DMS79 treated with DMSO at 0.1 percent for 48 hours (cell line): ENCODE measurements around the gene KLHDC7A.
A peak's percentile ranks its signal among the peaks of the same experiment; 100 is the strongest.
"Not testable (repeated sequence)": the region's sequence is repeated elsewhere in the genome, so short reads cannot be mapped to it uniquely, and the experiment has no call there.

Source experiments
- DNase-seq: peaks from one replicate; lab custom pipeline; 2025; lab: John Stamatoyannopoulos, UW

The KLHDC7A gene

DNA sequence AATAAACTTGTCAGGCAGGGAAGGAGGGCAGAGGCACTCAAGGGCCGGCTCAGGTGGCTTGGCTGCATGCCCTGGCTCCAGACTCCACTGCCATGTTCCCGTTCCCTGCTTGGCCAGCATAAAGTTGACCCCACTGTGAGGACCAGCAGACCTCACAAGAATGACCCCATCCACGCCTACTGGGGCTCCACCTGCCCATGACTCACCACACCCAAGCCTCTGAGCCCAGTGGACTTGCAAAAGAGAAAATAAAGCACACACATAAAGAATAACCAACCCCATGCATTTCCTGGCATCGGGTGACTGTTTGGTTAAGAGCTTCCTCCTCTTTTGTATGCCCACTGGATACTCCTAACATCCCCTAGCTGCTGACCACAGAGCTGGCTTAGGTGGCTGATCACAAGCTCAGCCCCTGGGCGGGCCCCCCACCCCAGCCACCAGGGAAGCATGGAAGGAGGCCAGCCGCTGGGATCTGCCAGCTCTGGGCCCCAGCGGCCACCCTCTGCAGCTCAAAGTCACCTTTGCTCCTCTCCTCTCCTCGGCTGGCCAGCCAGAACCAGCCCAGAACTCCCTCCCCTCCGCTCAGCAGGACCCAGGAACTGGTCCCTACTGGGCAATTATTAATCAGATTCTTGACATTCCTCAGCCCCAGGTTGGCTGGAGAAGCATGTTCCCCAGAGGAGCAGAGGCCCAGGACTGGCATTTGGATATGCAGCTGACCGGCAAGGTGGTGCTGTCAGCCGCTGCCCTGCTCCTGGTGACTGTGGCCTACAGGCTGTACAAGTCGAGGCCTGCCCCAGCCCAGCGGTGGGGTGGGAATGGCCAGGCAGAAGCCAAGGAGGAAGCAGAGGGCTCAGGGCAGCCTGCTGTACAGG is at the start of gene KLHDC7A:
Gene KLHDC7A (plus strand): TSS at position 616 of the 875 bp plus-strand sequence. CDS start 52 bp downstream, at position 668.
- peak; percentile 96 for DNase-seq

DNA sequence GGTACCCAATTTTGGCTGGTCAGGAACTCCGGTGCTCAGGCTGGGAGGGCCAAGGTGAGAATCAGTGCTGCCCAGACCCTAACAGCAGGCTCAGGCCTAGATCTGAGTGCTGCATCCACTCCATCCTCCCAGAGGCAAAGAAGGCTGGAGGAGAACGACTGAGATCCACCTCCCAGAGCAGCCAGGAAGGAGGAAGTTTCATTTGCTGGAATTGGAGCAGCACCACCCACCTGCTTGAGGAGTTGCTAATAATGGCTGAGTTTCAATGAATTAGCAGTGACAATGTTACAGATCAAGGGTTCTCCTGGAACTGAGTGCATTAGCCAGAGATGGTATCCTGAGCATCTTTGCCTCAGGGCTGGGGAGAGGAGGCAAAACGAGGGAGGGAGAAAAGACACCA is 46.7 kb upstream of the KLHDC7A start:
- no peak for DNase-seq

DNA sequence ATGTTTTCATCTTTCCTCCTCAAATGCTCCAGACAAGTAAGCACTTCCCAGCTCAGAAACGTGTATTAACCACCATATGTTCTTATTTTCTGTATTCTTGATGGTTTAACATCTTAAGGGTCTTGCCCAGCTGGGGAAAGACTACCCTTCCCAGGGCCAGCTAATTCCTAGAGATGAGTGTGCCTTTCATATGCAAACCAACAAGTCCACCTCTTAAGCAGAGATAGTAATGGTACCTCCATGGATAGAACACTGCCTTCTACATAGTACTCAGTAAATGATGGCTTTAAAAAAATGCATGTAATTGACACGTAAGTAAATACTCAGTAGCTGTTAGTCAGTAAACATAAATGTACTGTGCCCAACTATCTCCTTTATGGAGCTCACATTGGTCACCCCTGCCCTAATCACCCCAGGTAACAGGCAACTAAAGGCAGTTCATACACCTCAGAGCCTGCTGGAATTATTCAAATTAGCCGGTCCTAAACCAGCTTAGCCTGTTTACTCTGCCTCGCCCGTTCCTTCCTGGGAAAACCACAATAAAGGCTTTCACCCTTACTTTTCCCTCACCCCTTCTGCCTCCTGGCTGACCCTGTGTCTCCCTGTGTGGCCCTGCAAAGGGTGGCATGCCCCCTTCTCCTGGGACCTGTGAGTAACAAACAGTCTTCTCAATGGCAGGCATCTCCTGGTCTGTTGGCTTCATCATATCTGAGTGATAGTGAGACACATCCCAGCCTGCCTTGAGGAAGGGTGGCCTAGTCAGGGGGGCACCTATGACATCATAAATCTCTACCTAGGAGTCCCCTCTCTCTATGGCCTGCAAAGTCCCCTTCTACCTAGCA is 40.1 kb upstream of the KLHDC7A start:
- DNase-seq, result no peak

GRCh38 chr1:18443587-18444520 is 36.9 kb upstream of the KLHDC7A start:
- DNase-seq, result no peak

GRCh38 chr1:18444563-18444962 is 36.2 kb upstream of the KLHDC7A start:
- no peak for DNase-seq

- DNase-seq, result no peak
Observed at GRCh38 chr1:18446751-18447150, 34.0 kb upstream of the KLHDC7A start.

GRCh38 chr1:18447509-18448220 is 33.1 kb upstream of the KLHDC7A start:
- DNase-seq, result no peak

DNA sequence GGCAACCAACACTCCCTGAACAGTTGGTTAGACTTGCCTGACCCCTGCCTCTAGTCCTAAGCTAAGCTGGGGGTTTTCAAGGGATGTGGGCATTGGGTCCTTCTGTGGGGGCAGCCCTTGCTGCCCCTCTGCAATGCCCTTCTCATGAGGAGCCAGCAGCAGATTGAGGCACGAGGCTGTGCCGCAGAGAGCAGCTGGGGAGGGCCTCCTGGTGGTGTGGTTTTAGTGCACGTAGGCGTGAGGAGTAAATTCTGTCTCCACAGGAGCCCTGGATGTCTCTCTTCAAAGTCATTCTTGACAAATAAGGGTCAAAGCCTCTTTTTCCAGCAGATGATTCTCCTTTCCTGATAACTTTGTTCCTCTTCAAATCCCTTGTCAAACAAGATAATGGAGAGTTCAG is 31.8 kb upstream of the KLHDC7A start:
- no peak for DNase-seq

- no peak for DNase-seq
Observed at GRCh38 chr1:18452550-18452949, 28.2 kb upstream of the KLHDC7A start.

GRCh38 chr1:18458133-18459092 is 22.3 kb upstream of the KLHDC7A start:
- no peak for DNase-seq

DNA sequence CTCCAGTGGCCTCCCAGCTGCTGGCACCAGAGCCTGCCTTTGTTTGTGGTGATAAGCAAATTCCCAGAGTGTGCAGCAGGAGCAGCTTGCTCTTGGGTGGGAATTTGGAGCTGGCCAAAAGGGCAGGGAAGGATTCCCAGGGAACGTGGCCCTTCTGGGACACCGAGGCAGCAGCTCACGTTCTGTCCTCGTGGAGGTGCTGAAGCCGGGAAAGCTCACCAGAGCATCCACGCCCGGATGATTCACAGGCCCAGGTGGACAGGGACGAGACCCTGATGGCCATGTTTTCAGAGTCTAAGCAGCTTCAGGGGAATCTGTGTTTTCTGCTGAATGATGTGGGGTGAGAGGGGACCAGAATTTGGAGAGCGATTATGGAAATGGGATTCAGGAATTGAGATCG is 19.1 kb upstream of the KLHDC7A start:
- no peak for DNase-seq

- DNase-seq, result not testable (repeated sequence)
Observed at GRCh38 chr1:18462517-18462916, 18.2 kb upstream of the KLHDC7A start.

DNA sequence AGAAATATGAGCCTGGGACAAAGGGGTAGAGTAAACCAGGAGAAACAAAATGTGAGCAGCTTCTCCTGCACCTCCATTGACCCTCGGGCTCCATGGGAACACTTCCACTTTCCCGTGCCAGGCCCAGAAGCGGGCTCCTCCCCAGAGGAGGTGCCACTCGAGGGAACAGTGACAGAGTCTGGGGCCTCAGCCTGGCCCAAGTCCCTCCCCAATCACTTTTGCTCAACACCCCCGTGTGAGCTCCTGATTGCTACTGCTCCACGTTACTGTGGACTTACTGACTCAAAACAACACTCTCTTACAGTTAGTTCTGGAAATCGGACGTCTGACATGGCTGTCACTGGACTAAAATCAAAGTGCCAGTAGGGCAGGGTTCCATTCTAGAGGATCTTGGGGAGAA is 17.7 kb upstream of the KLHDC7A start:
- DNase-seq, result no peak

- no peak for DNase-seq
Observed at GRCh38 chr1:18463984-18464664, 16.6 kb upstream of the KLHDC7A start.

DNA sequence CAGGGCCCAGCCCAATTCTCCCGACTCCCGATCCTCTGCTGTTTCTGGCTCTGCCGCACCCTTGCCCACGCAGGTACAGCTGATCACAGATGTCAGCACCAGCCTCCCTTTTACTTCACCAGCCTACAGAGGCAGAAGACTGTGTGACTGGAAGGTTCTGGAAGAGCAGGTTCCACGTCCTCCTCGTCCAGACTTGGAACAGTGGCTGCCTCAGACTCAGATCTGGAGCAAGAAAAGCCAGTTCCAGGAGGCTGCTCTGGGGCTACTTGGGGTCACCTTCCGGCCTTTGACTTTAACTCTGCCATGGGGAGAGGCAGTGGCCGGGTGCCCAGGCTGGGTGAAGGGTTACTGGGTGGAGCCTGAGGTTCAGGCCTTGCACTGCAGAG is 16.1 kb upstream of the KLHDC7A start:
- DNase-seq, result no peak

- DNase-seq, result no peak
Observed at GRCh38 chr1:18466676-18467075, 14.1 kb upstream of the KLHDC7A start.

GRCh38 chr1:18468570-18468969 is 12.2 kb upstream of the KLHDC7A start:
- no peak for DNase-seq

DNA sequence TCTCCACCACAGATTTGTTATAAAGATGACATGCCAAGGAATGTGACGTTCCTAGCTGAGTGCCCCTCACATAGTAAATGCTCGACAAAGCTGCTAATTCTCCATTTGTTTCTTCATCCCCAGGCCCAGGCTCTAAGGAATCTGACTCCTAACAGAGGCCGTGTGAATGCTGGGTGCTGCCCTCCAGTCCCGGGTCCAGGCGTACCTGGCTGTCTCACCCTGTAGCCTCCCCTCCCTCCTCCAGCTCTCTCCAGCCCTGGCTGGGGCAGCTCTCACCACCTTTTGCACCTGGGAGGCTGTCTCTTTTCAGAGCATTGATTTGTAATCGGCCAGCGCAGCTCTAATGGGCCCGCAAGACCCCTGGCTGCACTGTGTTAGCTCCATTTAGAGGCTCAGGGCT is 11.2 kb upstream of the KLHDC7A start:
- no peak for DNase-seq

DNA sequence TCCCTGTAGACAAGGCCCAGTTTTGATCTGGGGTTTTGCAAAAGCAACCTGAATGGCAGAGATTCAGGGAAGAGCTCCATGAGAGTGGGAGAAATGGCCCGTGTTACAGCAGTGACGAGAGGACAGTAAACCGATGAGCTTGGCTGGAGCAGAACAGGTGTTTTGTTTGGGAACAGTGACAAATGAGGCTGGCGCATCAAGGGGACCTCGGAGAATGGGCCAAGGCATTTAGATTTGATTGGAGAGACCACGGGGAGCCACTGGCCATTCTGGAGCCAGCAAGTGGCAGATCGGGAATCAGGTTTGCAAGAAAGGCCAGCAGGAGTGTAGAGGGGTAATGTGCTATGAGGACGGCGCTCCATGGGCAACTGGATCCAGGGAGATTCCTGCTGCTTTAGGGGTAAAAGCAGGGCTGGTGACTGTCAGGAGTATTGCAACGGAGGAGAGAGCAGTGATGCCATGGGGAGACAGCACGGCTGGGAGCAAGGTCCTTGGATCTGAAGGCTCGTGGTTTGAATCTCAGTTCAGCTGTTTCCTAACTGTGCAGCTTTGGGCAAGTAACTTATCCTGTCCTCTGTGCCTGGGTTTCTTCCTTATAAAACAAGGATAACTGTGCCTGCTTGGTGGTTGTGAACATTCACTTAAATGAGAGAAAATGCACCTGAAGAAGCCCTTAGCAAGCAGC is 9.9 kb upstream of the KLHDC7A start:
- peak; percentile 26 for DNase-seq
